Hepatocyte (in vitro differentiated cells): ENCODE data around the gene WDR35. TPM values are rescaled to one million over a fixed set of nuclear protein-coding genes. Genes with fewer than 3 reads are reported as not detected.
"Not testable (repeated sequence)": the region's sequence is repeated elsewhere in the genome, so short reads cannot be mapped to it uniquely, and the experiment has no call there.

Source experiments
- DNase-seq: peaks from one replicate; pipeline ENCODE4 v3.0.0-alpha.2; 2016; ENCODE audit warnings: low spot score
- H2AFZ ChIP-seq: fragments of 200-600 bp; sonication (generic); 2 replicates; pipeline ENCODE4 v1.6.0; 2016; ENCODE audit warnings: antibody characterized with exemption, mild to moderate bottlenecking
- H3K27ac ChIP-seq: fragments of 200-600 bp; sonication (generic); 2 replicates; pipeline ENCODE4 v1.5.1; 2016; ENCODE audit warnings: mild to moderate bottlenecking
- H3K27me3 ChIP-seq: fragments of 200-600 bp; sonication (generic); 2 replicates; pipeline ENCODE4 v1.6.1; 2016
- H3K36me3 ChIP-seq: fragments of 200-600 bp; sonication (generic); replicated peaks from 2 replicates; pipeline ENCODE4 v1.5.1; 2016; ENCODE audit warnings: low read depth; ENCODE audit not compliant: insufficient read depth
- H3K4me1 ChIP-seq: fragments of 200-600 bp; sonication (generic); 2 replicates; pipeline ENCODE4 v1.5.1; 2016; ENCODE audit warnings: mild to moderate bottlenecking, moderate library complexity; ENCODE audit not compliant: insufficient read depth
- H3K4me2 ChIP-seq: fragments of 200-600 bp; sonication (generic); 2 replicates; pipeline ENCODE4 v1.6.0; 2016
- H3K4me3 ChIP-seq: fragments of 200-600 bp; sonication (generic); 2 replicates; pipeline ENCODE4 v1.5.1; 2016; ENCODE audit warnings: mild to moderate bottlenecking
- H3K79me2 ChIP-seq: fragments of 200-600 bp; sonication (generic); 2 replicates; pipeline ENCODE4 v1.6.0; 2017; ENCODE audit warnings: mild to moderate bottlenecking
- H3K9me2 ChIP-seq: fragments of 200-600 bp; sonication (generic); replicated peaks from 2 replicates; pipeline ENCODE4 v1.6.0; 2017; ENCODE audit warnings: mild to moderate bottlenecking; ENCODE audit not compliant: insufficient read depth
- H3K9me3 ChIP-seq: fragments of 200-600 bp; sonication (generic); 2 replicates; pipeline ENCODE4 v1.5.1; 2016; ENCODE audit warnings: low read depth, mild to moderate bottlenecking
- H4K20me1 ChIP-seq: fragments of 200-600 bp; sonication (generic); 2 replicates; pipeline ENCODE4 v1.6.0; 2016; ENCODE audit warnings: mild to moderate bottlenecking; ENCODE audit not compliant: insufficient read depth, poor library complexity, severe bottlenecking
- CTCF ChIP-seq: fragments of 200-600 bp; sonication (generic); IDR thresholded peaks from 2 replicates; pipeline ENCODE4 v1.5.1; 2016; ENCODE audit warnings: antibody characterized with exemption, mild to moderate bottlenecking; ENCODE audit not compliant: poor library complexity
- EZH2 ChIP-seq: fragments of 200-600 bp; sonication (generic); IDR thresholded peaks from 2 replicates; pipeline ENCODE4 v1.6.1; 2016; ENCODE audit warnings: antibody characterized with exemption, mild to moderate bottlenecking, borderline replicate concordance
- EZH2phosphoT487 ChIP-seq: fragments of 200-600 bp; sonication (generic); IDR thresholded peaks from one replicate; pipeline ENCODE4 v1.6.1; 2018; ENCODE audit warnings: antibody characterized with exemption, mild to moderate bottlenecking, low read depth, moderate library complexity; ENCODE audit not compliant: unreplicated experiment, severe bottlenecking
- WGBS: methylation state at CpG from one replicate; pipeline ENCODE4 v1.1.6; 2016; ENCODE audit warnings: low lambda C conversion rate; ENCODE audit errors: missing lambda C conversion rate; 5-methylcytosine and 5-hydroxymethylcytosine counted together
- polyA plus RNA-seq: library from polyadenylated mRNA; unstranded; fragments of >200 nt; fragmentation: Nextera tagmentation; extraction: Ambion mirVana; gene quantifications from 2 replicates; pipeline ENCODE4 v1.2.1, GENCODE V29; 2016
- total RNA-seq: library from RNA; depleted of rRNA; stranded (reverse); fragments of >200 nt; gene quantifications from 2 replicates; pipeline ENCODE4 v1.2.3, GENCODE V29; 2014

Gene WDR35
- total and polyA plus RNA-seq, 2 experiments from 2014 or later: 2.0 to 4.6 TPM

GRCh38 chr2:19929226-19929625 lies 60.7 kb downstream of the WDR35 start:
- Histone ChIP-seq H3K9me2 (no peaks in the 10 kb centered on the region), H3K27ac (no peak overlapping the region), H3K36me3 (no peaks in the 10 kb centered on the region), H4K20me1 (no peaks in the 10 kb centered on the region), H3K27me3 (no peaks in the 10 kb centered on the region), H3K79me2 (no peaks in the 10 kb centered on the region), H3K4me1 (peaks cover 8% of the 10 kb centered on the region), H3K9me3 (peaks cover 2% of the 10 kb centered on the region), H3K4me2 (no peak overlapping the region), H3K4me3 (no peak overlapping the region), H2AFZ (no peak overlapping the region)
- TF ChIP-seq EZH2phosphoT487 (no peak), EZH2 (no peak), CTCF (no peak)
- no peak for DNase-seq

- not testable (repeated sequence) for H3K9me3 ChIP-seq, H3K79me2 ChIP-seq, H3K9me2 ChIP-seq, H4K20me1 ChIP-seq, DNase-seq, H2AFZ ChIP-seq, H3K36me3 ChIP-seq, H3K4me1 ChIP-seq, H3K4me3 ChIP-seq, H3K27ac ChIP-seq, H3K4me2 ChIP-seq, H3K27me3 ChIP-seq
- 92% methylated on average over 1 of the region's 1 CpG for WGBS
Observed at GRCh38 chr2:19927816-19928215, 62.1 kb downstream of the WDR35 start.

- not testable (repeated sequence) for H3K4me2 ChIP-seq, H2AFZ ChIP-seq, H3K9me2 ChIP-seq, H3K36me3 ChIP-seq, H3K4me3 ChIP-seq, H3K9me3 ChIP-seq, DNase-seq, H4K20me1 ChIP-seq, H3K4me1 ChIP-seq, H3K79me2 ChIP-seq, H3K27me3 ChIP-seq, H3K27ac ChIP-seq
- WGBS: 75% methylated on average over 4 of the region's 4 CpGs
Observed at GRCh38 chr2:19924526-19924925, 65.4 kb downstream of the WDR35 start.

- H3K4me2 ChIP-seq, H3K9me3 ChIP-seq, H4K20me1 ChIP-seq, H3K79me2 ChIP-seq, H3K27me3 ChIP-seq, H3K9me2 ChIP-seq, H3K4me1 ChIP-seq, DNase-seq, H3K27ac ChIP-seq, H3K36me3 ChIP-seq, H3K4me3 ChIP-seq, H2AFZ ChIP-seq: not testable (repeated sequence)
- 63% methylated on average over 3 of the region's 3 CpGs for WGBS
Observed at GRCh38 chr2:19922188-19922587, 67.7 kb downstream of the WDR35 start.

GRCh38 chr2:19916385-19916950 lies 73.4 kb downstream of the WDR35 start:
- Histone ChIP-seq H3K9me2 (no peaks in the 10 kb centered on the region), H3K4me1 (no peaks in the 10 kb centered on the region), H3K27me3 (no peaks in the 10 kb centered on the region), H3K9me3 (no peaks in the 10 kb centered on the region), H3K36me3 (no peaks in the 10 kb centered on the region), H3K79me2 (no peaks in the 10 kb centered on the region), H3K27ac (no peak overlapping the region), H3K4me2 (no peak overlapping the region), H2AFZ (no peak overlapping the region), H3K4me3 (no peak overlapping the region), H4K20me1 (no peaks in the 10 kb centered on the region)
- WGBS: 80% methylated on average over 6 of the region's 6 CpGs
- TF ChIP-seq CTCF (no peak), EZH2phosphoT487 (no peak), EZH2 (no peak)
- DNase-seq: no peak
